ENCODE data around the gene DPP10.

GRCh38 chr2:114642166-114642770 is 199.8 kb downstream of the DPP10 start:
- TF ChIP-seq ZNF274 (IDR thresholded peaks at IDR 0.05; ENCODE audit: low read depth, low read length) (no peak), SUZ12 (IDR thresholded peaks at IDR 0.05; ENCODE audit: extremely low read depth, insufficient read depth, insufficient read length) (no peak), YY1 (IDR thresholded peaks at IDR 0.05; ENCODE audit: insufficient read depth, insufficient read length) (no peak)

All from NT2/D1 (cell line).